GM19043 (cell line): ENCODE results near the gene NRF1.
"Not testable (repeated sequence)": the region's sequence is repeated elsewhere in the genome, so short reads cannot be mapped to it uniquely, and the experiment has no call there.

Source experiments
- ATAC-seq: cut with Tn5 transposase; IDR thresholded peaks from one replicate; pipeline ENCODE4 v1.9.1; 2021; ENCODE audit warnings: low read depth; ENCODE audit not compliant: unreplicated experiment

NRF1 gene

GRCh38 chr7:129605960-129606614 lies 5.4 kb upstream of the NRF1 start:
- ATAC-seq, result no peak

- no peak for ATAC-seq
Observed at GRCh38 chr7:129606803-129607202, 4.7 kb upstream of the NRF1 start.

- ATAC-seq, result no peak
Observed at GRCh38 chr7:129607471-129608120, 3.9 kb upstream of the NRF1 start.

- no peak for ATAC-seq
Observed at GRCh38 chr7:129609666-129610065, 1.9 kb upstream of the NRF1 start.

GRCh38 chr7:129610709-129611245 lies 743 bp upstream of the NRF1 start:
- no peak for ATAC-seq

GRCh38 chr7:129612112-129613015 lies 844 bp downstream of the NRF1 start:
- ATAC-seq, result no peak

- no peak for ATAC-seq
Observed at GRCh38 chr7:129613016-129613337, 1.5 kb downstream of the NRF1 start.

- peak; percentile 62 for ATAC-seq
Observed at GRCh38 chr7:129615018-129615417, 3.5 kb downstream of the NRF1 start.

- no peak for ATAC-seq
Observed at GRCh38 chr7:129616530-129616929, 5.0 kb downstream of the NRF1 start.

GRCh38 chr7:129617178-129617577 lies 5.7 kb downstream of the NRF1 start:
- no peak for ATAC-seq

- no peak for ATAC-seq
Observed at GRCh38 chr7:129617652-129618051, 6.1 kb downstream of the NRF1 start.

GRCh38 chr7:129626896-129627295 lies 15.4 kb downstream of the NRF1 start:
- ATAC-seq, result no peak

- ATAC-seq, result no peak
Observed at GRCh38 chr7:129630341-129630740, 18.8 kb downstream of the NRF1 start.

GRCh38 chr7:129634361-129635034 lies 23.0 kb downstream of the NRF1 start:
- ATAC-seq, result no peak

GRCh38 chr7:129635300-129636029 lies 23.9 kb downstream of the NRF1 start:
- ATAC-seq, result peak; percentile 82

- not testable (repeated sequence) for ATAC-seq
Observed at GRCh38 chr7:129636030-129636550, 24.6 kb downstream of the NRF1 start.

- ATAC-seq, result no peak
Observed at GRCh38 chr7:129636641-129637040, 25.1 kb downstream of the NRF1 start.

- no peak for ATAC-seq
Observed at GRCh38 chr7:129640400-129640799, 28.9 kb downstream of the NRF1 start.

GRCh38 chr7:129642871-129643549 lies 31.5 kb downstream of the NRF1 start:
- ATAC-seq, result no peak
